ENCODE measurements around the gene USP13. TPM values are rescaled to one million over a fixed set of nuclear protein-coding genes. Genes with fewer than 3 reads are reported as not detected.
"Not testable (repeated sequence)": the region's sequence is repeated elsewhere in the genome, so short reads cannot be mapped to it uniquely, and the experiment has no call there.

The USP13 gene
- polyA plus RNA-seq, 1 donor, result 48.8 TPM

- DNase-seq (ENCODE audit: low read depth), result no peak
These were observed 5.8 kb downstream of the USP13 start for GRCh38 chr3:179658606-179659005.

GRCh38 chr3:179660872-179661271, 8.0 kb downstream of the USP13 start:
- no peak for DNase-seq (ENCODE audit: low read depth)

GRCh38 chr3:179661777-179662176, 8.9 kb downstream of the USP13 start:
- DNase-seq (ENCODE audit: low read depth), result no peak

GRCh38 chr3:179663093-179663492, 10.3 kb downstream of the USP13 start:
- no peak for DNase-seq (ENCODE audit: low read depth)

GRCh38 chr3:179666030-179666429, 13.2 kb downstream of the USP13 start:
- no peak for DNase-seq (ENCODE audit: low read depth)

GRCh38 chr3:179666436-179667035, 13.7 kb downstream of the USP13 start:
- no peak for DNase-seq (ENCODE audit: low read depth)

GRCh38 chr3:179668429-179668828, 15.6 kb downstream of the USP13 start:
- DNase-seq (ENCODE audit: low read depth), result no peak

- DNase-seq (ENCODE audit: low read depth), result no peak
These were observed 17.5 kb downstream of the USP13 start for GRCh38 chr3:179670311-179670710.

GRCh38 chr3:179671309-179671708, 18.5 kb downstream of the USP13 start:
- no peak for DNase-seq (ENCODE audit: low read depth)

- no peak for DNase-seq (ENCODE audit: low read depth)
These were observed 19.0 kb downstream of the USP13 start for GRCh38 chr3:179671747-179672242.

GRCh38 chr3:179672918-179673317, 20.1 kb downstream of the USP13 start:
- DNase-seq (ENCODE audit: low read depth), result no peak

- no peak for DNase-seq (ENCODE audit: low read depth)
These were observed 20.7 kb downstream of the USP13 start for GRCh38 chr3:179673523-179673922.

GRCh38 chr3:179676081-179676480, 23.2 kb downstream of the USP13 start:
- no peak for DNase-seq (ENCODE audit: low read depth)

GRCh38 chr3:179677884-179678283, 25.0 kb downstream of the USP13 start:
- no peak for DNase-seq (ENCODE audit: low read depth)

- no peak for DNase-seq (ENCODE audit: low read depth)
These were observed 28.8 kb downstream of the USP13 start for GRCh38 chr3:179681492-179682263.

GRCh38 chr3:179682426-179683080, 29.7 kb downstream of the USP13 start:
- DNase-seq (ENCODE audit: low read depth), result no peak

- DNase-seq (ENCODE audit: low read depth), result not testable (repeated sequence)
These were observed 30.4 kb downstream of the USP13 start for GRCh38 chr3:179683286-179683685.

GRCh38 chr3:179687967-179688535, 35.2 kb downstream of the USP13 start:
- no peak for DNase-seq (ENCODE audit: low read depth)

GRCh38 chr3:179688850-179689249, 36.0 kb downstream of the USP13 start:
- DNase-seq (ENCODE audit: low read depth), result no peak

- no peak for DNase-seq (ENCODE audit: low read depth)
These were observed 41.9 kb downstream of the USP13 start for GRCh38 chr3:179694731-179695130.

- no peak for DNase-seq (ENCODE audit: low read depth)
These were observed 43.0 kb downstream of the USP13 start for GRCh38 chr3:179695672-179696313.
